Skeletal muscle satellite cell (primary cell): ENCODE results near the gene UGT1A3.
"Not testable (repeated sequence)": the region's sequence is repeated elsewhere in the genome, so short reads cannot be mapped to it uniquely, and the experiment has no call there.

ENCODE experiments used
- H3K27me3 ChIP-seq: 2 replicates; pipeline ENCODE4 v1.7.0; 2013; ENCODE audit warnings: low read length; ENCODE audit not compliant: control insufficient read depth, insufficient read depth
- H3K36me3 ChIP-seq: 2 replicates; pipeline ENCODE4 v1.7.0; 2013; ENCODE audit warnings: mild to moderate bottlenecking, control low read depth, low read length; ENCODE audit not compliant: insufficient read depth
- H3K4me1 ChIP-seq: 2 replicates; pipeline ENCODE4 v1.7.0; 2013; ENCODE audit warnings: low read length; ENCODE audit not compliant: control insufficient read depth, insufficient read depth
- H3K4me2 ChIP-seq: 2 replicates; pipeline ENCODE4 v1.7.0; 2013; ENCODE audit warnings: mild to moderate bottlenecking, low read length
- H3K4me3 ChIP-seq: 2 replicates; pipeline ENCODE4 v1.7.0; 2013; ENCODE audit warnings: low read length
- H3K9ac ChIP-seq: 2 replicates; pipeline ENCODE4 v1.7.0; 2013; ENCODE audit warnings: mild to moderate bottlenecking, low read depth, low read length, moderate library complexity
- H3K9me3 ChIP-seq: replicated peaks from 2 replicates; pipeline ENCODE4 v1.7.0; 2013; ENCODE audit warnings: mild to moderate bottlenecking, control low read depth, low read length

Gene UGT1A3

GRCh38 chr2:233692648-233693047 is 36.2 kb upstream of the UGT1A3 start, which contains the start of gene UGT1A6:
UGT1A6 (plus strand) TSS chr2:233692890; CDS start chr2:233693005, 115 bp downstream.
- Histone ChIP-seq H3K4me2 (no peak within 1 kb of the TSS), H3K4me3 (no peak within 1 kb of the TSS), H3K36me3 (no peaks in the 10 kb centered on the region), H3K9me3 (no peaks in the 10 kb centered on the region), H3K9ac (no peak within 1 kb of the TSS), H3K27me3 (no peaks in the 10 kb centered on the region), H3K4me1 (no peaks in the 10 kb centered on the region)

GRCh38 chr2:233693963-233694362 is 34.9 kb upstream of the UGT1A3 start:
- H3K4me1 ChIP-seq = no peaks in the 10 kb centered on the region

GRCh38 chr2:233698740-233699139 is 30.1 kb upstream of the UGT1A3 start:
- Histone ChIP-seq H3K9me3 (no peaks in the 10 kb centered on the region), H3K4me1 (peaks cover 3% of the 10 kb centered on the region), H3K4me2 (no peak overlapping the region), H3K9ac (no peak overlapping the region), H3K27me3 (no peaks in the 10 kb centered on the region), H3K36me3 (no peaks in the 10 kb centered on the region), H3K4me3 (no peak overlapping the region)

More at GRCh38 chr2:233693963-233694362, 34.9 kb upstream of the UGT1A3 start:
- no peak overlapping the region for H3K9ac ChIP-seq
- no peaks in the 10 kb centered on the region for H3K36me3 ChIP-seq
- no peak overlapping the region for H3K4me3 ChIP-seq
- H3K9me3 ChIP-seq = no peaks in the 10 kb centered on the region
- H3K27me3 ChIP-seq = no peaks in the 10 kb centered on the region
- no peak overlapping the region for H3K4me2 ChIP-seq

DNA sequence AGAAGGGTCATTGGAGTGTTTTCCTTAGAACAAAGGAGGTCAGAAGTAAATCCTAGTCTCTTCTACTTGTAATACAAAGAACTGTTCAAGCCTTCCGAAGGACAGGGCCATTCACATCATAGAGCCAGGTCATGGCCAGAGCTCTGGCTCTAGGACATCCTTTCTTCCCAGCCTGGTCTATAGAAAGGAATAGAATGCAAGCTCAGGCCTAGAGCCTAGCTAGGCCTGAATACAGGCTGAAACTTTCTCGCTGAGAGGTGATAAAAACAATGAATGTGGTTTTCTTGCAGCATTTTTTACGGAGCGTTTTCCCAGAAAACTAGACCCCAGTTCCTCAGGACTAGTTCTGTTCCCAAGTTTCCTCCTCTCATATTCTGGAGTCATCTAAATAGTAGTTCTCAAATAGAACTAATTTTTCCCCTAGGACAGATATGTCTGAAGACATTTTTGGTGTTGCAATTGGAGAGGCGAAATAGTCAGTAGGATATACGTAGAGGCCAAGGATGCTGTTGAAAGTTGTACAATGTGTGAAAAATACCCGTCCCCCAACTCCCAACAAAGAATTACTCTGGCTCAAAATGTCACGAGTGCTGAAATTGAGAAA is 29.3 kb upstream of the UGT1A3 start:
- no peak overlapping the region for H3K4me3 ChIP-seq
- peaks cover 3% of the 10 kb centered on the region for H3K4me1 ChIP-seq
- no peaks in the 10 kb centered on the region for H3K9me3 ChIP-seq
- no peaks in the 10 kb centered on the region for H3K36me3 ChIP-seq
- no peak overlapping the region for H3K9ac ChIP-seq
- no peak overlapping the region for H3K4me2 ChIP-seq
- no peaks in the 10 kb centered on the region for H3K27me3 ChIP-seq

GRCh38 chr2:233700028-233700635 is 28.7 kb upstream of the UGT1A3 start:
- Histone ChIP-seq H3K4me1 (peaks cover 3% of the 10 kb centered on the region), H3K36me3 (no peaks in the 10 kb centered on the region), H3K9ac (no peak overlapping the region), H3K9me3 (no peaks in the 10 kb centered on the region), H3K4me3 (no peak overlapping the region), H3K4me2 (no peak overlapping the region), H3K27me3 (no peaks in the 10 kb centered on the region)

DNA sequence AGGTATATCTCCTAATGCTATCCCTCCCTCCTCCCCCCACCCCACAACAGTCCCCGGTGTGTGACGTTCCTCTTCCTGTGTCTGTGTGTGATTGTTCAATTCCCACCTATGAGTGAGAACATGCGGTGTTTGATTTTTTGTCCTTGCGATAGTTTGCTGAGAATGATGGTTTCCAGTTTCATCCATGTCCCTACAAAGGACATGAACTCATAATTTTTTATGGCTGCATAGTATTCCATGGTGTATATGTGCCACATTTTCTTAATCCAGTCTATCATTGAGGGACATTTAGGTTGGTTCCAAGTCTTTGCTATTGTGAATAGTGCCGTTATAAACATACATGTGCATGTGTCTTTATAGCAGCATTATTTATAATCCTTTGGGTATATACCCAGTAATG is 28.0 kb upstream of the UGT1A3 start:
- H3K36me3 ChIP-seq, H3K4me3 ChIP-seq, H3K4me2 ChIP-seq, H3K27me3 ChIP-seq, H3K4me1 ChIP-seq, H3K9me3 ChIP-seq, H3K9ac ChIP-seq: not testable (repeated sequence)

GRCh38 chr2:233702238-233702637 is 26.6 kb upstream of the UGT1A3 start:
- Histone ChIP-seq H3K27me3 (no peaks in the 10 kb centered on the region), H3K4me1 (peaks cover 14% of the 10 kb centered on the region), H3K36me3 (no peaks in the 10 kb centered on the region), H3K4me3 (no peak overlapping the region), H3K9me3 (no peaks in the 10 kb centered on the region), H3K9ac (no peak overlapping the region), H3K4me2 (no peak overlapping the region)

GRCh38 chr2:233705911-233706506 is 22.8 kb upstream of the UGT1A3 start:
- Histone ChIP-seq H3K4me2 (no peak overlapping the region), H3K4me3 (no peak overlapping the region), H3K27me3 (peaks cover 2% of the 10 kb centered on the region), H3K4me1 (peaks cover 17% of the 10 kb centered on the region), H3K9ac (no peak overlapping the region), H3K36me3 (no peaks in the 10 kb centered on the region), H3K9me3 (no peaks in the 10 kb centered on the region)

DNA sequence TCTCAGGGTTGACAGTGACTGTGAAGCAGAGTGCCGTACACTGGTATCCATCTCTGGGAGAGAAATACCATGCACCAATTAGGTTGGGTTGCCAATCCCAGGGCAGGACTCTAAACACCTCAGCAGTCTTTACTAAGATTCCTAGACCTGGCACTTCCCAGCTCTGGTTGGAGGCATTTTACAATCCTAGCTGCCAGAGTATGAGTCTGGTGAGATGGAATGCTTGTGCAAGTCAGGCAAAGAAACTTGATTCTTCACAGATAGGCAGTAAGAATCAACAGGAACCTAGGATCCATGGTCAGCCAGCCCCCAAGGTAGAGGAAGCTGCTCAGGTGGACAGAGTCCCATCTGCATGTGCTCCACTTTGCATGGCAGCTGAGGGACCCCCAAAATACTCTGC is 22.1 kb upstream of the UGT1A3 start:
- Histone ChIP-seq H3K9me3 (no peaks in the 10 kb centered on the region), H3K36me3 (no peaks in the 10 kb centered on the region), H3K27me3 (peaks cover 2% of the 10 kb centered on the region), H3K4me1 (peaks cover 17% of the 10 kb centered on the region), H3K4me3 (no peak overlapping the region), H3K4me2 (no peak overlapping the region), H3K9ac (no peak overlapping the region)

GRCh38 chr2:233707940-233708644 is 20.8 kb upstream of the UGT1A3 start:
- Histone ChIP-seq H3K36me3 (no peaks in the 10 kb centered on the region), H3K9ac (no peak overlapping the region), H3K27me3 (peaks cover 6% of the 10 kb centered on the region), H3K4me1 (peaks cover 17% of the 10 kb centered on the region), H3K4me2 (no peak overlapping the region), H3K9me3 (no peaks in the 10 kb centered on the region), H3K4me3 (no peak overlapping the region)

GRCh38 chr2:233708942-233709341 is 19.9 kb upstream of the UGT1A3 start:
- no peaks in the 10 kb centered on the region for H3K9me3 ChIP-seq
- no peak overlapping the region for H3K9ac ChIP-seq
- no peak overlapping the region for H3K4me2 ChIP-seq
- H3K4me1 ChIP-seq = peaks cover 17% of the 10 kb centered on the region
- no peak overlapping the region for H3K4me3 ChIP-seq
- no peaks in the 10 kb centered on the region for H3K36me3 ChIP-seq
- H3K27me3 ChIP-seq = peaks cover 8% of the 10 kb centered on the region
